Measurements from ENCODE around the gene DDX25.

The DDX25 gene

GRCh38 chr11:125952973-125953372 is 48.7 kb downstream of the DDX25 start:
- no peak for FAIRE-seq

- FAIRE-seq, result no peak
These were observed 49.2 kb downstream of the DDX25 start for GRCh38 chr11:125953401-125953935.

- no peak for FAIRE-seq
These were observed 50.0 kb downstream of the DDX25 start for GRCh38 chr11:125954123-125954944.

GRCh38 chr11:125954945-125955640 is 50.8 kb downstream of the DDX25 start:
- FAIRE-seq, result no peak

- FAIRE-seq, result no peak
These were observed 51.5 kb downstream of the DDX25 start for GRCh38 chr11:125955856-125956255.

GRCh38 chr11:125956391-125957134 is 52.3 kb downstream of the DDX25 start:
- no peak for FAIRE-seq

- no peak for FAIRE-seq
These were observed 53.5 kb downstream of the DDX25 start for GRCh38 chr11:125957618-125958332.

- FAIRE-seq, result no peak
These were observed 54.6 kb downstream of the DDX25 start for GRCh38 chr11:125958872-125959400.

- FAIRE-seq, result no peak
These were observed 55.2 kb downstream of the DDX25 start for GRCh38 chr11:125959511-125959910.

- no peak for FAIRE-seq
These were observed 55.6 kb downstream of the DDX25 start for GRCh38 chr11:125959931-125960330.

- no peak for FAIRE-seq
These were observed 56.5 kb downstream of the DDX25 start for GRCh38 chr11:125960771-125961170.

GRCh38 chr11:125967515-125967914 is 63.2 kb downstream of the DDX25 start:
- no peak for FAIRE-seq

GRCh38 chr11:125968354-125968753 is 64.0 kb downstream of the DDX25 start:
- FAIRE-seq, result no peak

- FAIRE-seq, result no peak
These were observed 67.3 kb downstream of the DDX25 start for GRCh38 chr11:125971618-125972017.

GRCh38 chr11:125974284-125974683 is 70.0 kb downstream of the DDX25 start:
- no peak for FAIRE-seq

GRCh38 chr11:125975634-125976033 is 71.3 kb downstream of the DDX25 start:
- FAIRE-seq, result no peak

GRCh38 chr11:125976156-125976555 is 71.8 kb downstream of the DDX25 start:
- no peak for FAIRE-seq

GRCh38 chr11:125977333-125977732 is 73.0 kb downstream of the DDX25 start:
- FAIRE-seq, result no peak

- no peak for FAIRE-seq
These were observed 73.9 kb downstream of the DDX25 start for GRCh38 chr11:125978181-125978716.

All from TTC549 (cell line).